ENCODE measurements around the gene ETFDH.

ETFDH gene

GRCh38 chr4:158715802-158716201, 43.7 kb downstream of the ETFDH start:
- DNase-seq (ENCODE audit: low read depth) = no peak
- no peak for TF ChIP-seq CTCF (IDR thresholded peaks at IDR 0.05; ENCODE audit: insufficient read depth, low read depth, low read length, missing control alignments)

GRCh38 chr4:158721680-158722079, 49.6 kb downstream of the ETFDH start:
- no peak for TF ChIP-seq CTCF (IDR thresholded peaks at IDR 0.05; ENCODE audit: insufficient read depth, low read depth, low read length, missing control alignments)
- DNase-seq (ENCODE audit: low read depth) = no peak
- H3K4me3 ChIP-seq (ENCODE audit: low read length) = no peak overlapping the region

More at GRCh38 chr4:158715802-158716201, 43.7 kb downstream of the ETFDH start:
- H3K4me3 ChIP-seq (ENCODE audit: low read length) = no peak overlapping the region

- peak; percentile 50 for DNase-seq (ENCODE audit: low read depth)
- H3K4me3 ChIP-seq (ENCODE audit: low read length) = peak overlapping the region; percentile 89
- TF ChIP-seq CTCF (IDR thresholded peaks at IDR 0.05; ENCODE audit: insufficient read depth, low read depth, low read length, missing control alignments) = no peak
Observed at GRCh38 chr4:158722291-158722916, 50.3 kb downstream of the ETFDH start.

GRCh38 chr4:158722917-158723793, 51.1 kb downstream of the ETFDH start, which contains the start of gene PPID:
Gene PPID, minus strand, starts transcription at chr4:158723396. Its CDS starts 108 bp downstream, at chr4:158723288.
- H3K4me3 ChIP-seq (ENCODE audit: low read length) = peak within 1 kb of the TSS; percentile 89
- TF ChIP-seq CTCF (IDR thresholded peaks at IDR 0.05; ENCODE audit: insufficient read depth, low read depth, low read length, missing control alignments) = no peak
- DNase-seq (ENCODE audit: low read depth) = peak; percentile 81

- no peak for TF ChIP-seq CTCF (IDR thresholded peaks at IDR 0.05; ENCODE audit: insufficient read depth, low read depth, low read length, missing control alignments)
- DNase-seq (ENCODE audit: low read depth) = no peak
- H3K4me3 ChIP-seq (ENCODE audit: low read length) = no peak overlapping the region
Observed at GRCh38 chr4:158724637-158725036, 52.5 kb downstream of the ETFDH start.

GRCh38 chr4:158726633-158727032, 54.5 kb downstream of the ETFDH start:
- no peak for TF ChIP-seq CTCF (IDR thresholded peaks at IDR 0.05; ENCODE audit: insufficient read depth, low read depth, low read length, missing control alignments)
- DNase-seq (ENCODE audit: low read depth) = no peak
- H3K4me3 ChIP-seq (ENCODE audit: low read length) = no peak overlapping the region

Measured in epithelial cell of esophagus (primary cell).